GM23338 (cell line): ENCODE measurements around the gene IL18R1. TPM values are rescaled to one million over a fixed set of nuclear protein-coding genes. Genes with fewer than 3 reads are reported as not detected.

ENCODE experiments used
- ATAC-seq: fragments of 200-7000 bp; cut with Tn5 transposase; 3 replicates; pipeline ENCODE4 v1.9.1; 2020
- DNase-seq: peaks from one replicate; pipeline ENCODE4 v3.0.0-alpha.2; 2015; ENCODE audit warnings: low spot score
- H2AFZ ChIP-seq: fragments of 200-600 bp; sonication (generic); 2 replicates; pipeline ENCODE4 v1.8.0; 2016; ENCODE audit warnings: antibody characterized with exemption, mild to moderate bottlenecking, moderate library complexity
- H3F3A ChIP-seq: fragments of 200-600 bp; sonication (generic); replicated peaks from 2 replicates; pipeline ENCODE4 v1.8.0; 2017; ENCODE audit warnings: antibody characterized with exemption, mixed run types, low read depth
- H3K27ac ChIP-seq: fragments of 200-600 bp; sonication (generic); 2 replicates; pipeline ENCODE4 v1.6.1; 2016; ENCODE audit warnings: low read depth
- H3K27me3 ChIP-seq: fragments of 200-600 bp; sonication (generic); 2 replicates; pipeline ENCODE4 v1.8.0; 2016; ENCODE audit warnings: mild to moderate bottlenecking, mixed run types, moderate library complexity; ENCODE audit not compliant: insufficient read depth
- H3K36me3 ChIP-seq: fragments of 200-600 bp; sonication (generic); 2 replicates; pipeline ENCODE4 v1.8.0; 2016; ENCODE audit warnings: mild to moderate bottlenecking; ENCODE audit not compliant: insufficient read depth
- H3K4me1 ChIP-seq: fragments of 200-600 bp; sonication (generic); 2 replicates; pipeline ENCODE4 v1.8.0; 2016; ENCODE audit warnings: mild to moderate bottlenecking, moderate library complexity; ENCODE audit not compliant: insufficient read depth
- H3K4me2 ChIP-seq: fragments of 200-600 bp; sonication (generic); 2 replicates; pipeline ENCODE4 v1.7.1; 2017; ENCODE audit warnings: mixed run types
- H3K4me3 ChIP-seq: fragments of 200-600 bp; sonication (generic); 2 replicates; pipeline ENCODE4 v1.6.1; 2016; ENCODE audit warnings: mixed run types
- H3K79me2 ChIP-seq: fragments of 200-600 bp; sonication (generic); replicated peaks from 2 replicates; pipeline ENCODE4 v1.8.0; 2017; ENCODE audit warnings: mild to moderate bottlenecking; ENCODE audit not compliant: insufficient read depth
- H3K9me2 ChIP-seq: fragments of 200-600 bp; sonication (generic); 2 replicates; pipeline ENCODE4 v1.8.0; 2017; ENCODE audit not compliant: insufficient read depth
- H4K20me1 ChIP-seq: fragments of 200-600 bp; sonication (generic); replicated peaks from 2 replicates; pipeline ENCODE4 v1.8.0; 2017; ENCODE audit warnings: mild to moderate bottlenecking; ENCODE audit not compliant: insufficient read depth
- H3K27ac Mint-ChIP-seq: 2 replicates; pipeline ENCODE4 v1.8.0; 2020; ENCODE audit warnings: inconsistent platforms, mild to moderate bottlenecking, moderate library complexity, mixed read lengths
- H3K27me3 Mint-ChIP-seq: 3 replicates; pipeline ENCODE4 v1.8.0; 2022; ENCODE audit warnings: low read depth, mild to moderate bottlenecking, moderate library complexity, mixed read lengths, inconsistent platforms; ENCODE audit not compliant: insufficient read depth, poor library complexity
- H3K36me3 Mint-ChIP-seq: 3 replicates; pipeline ENCODE4 v1.8.0; 2021; ENCODE audit warnings: low read depth, mild to moderate bottlenecking, inconsistent platforms, moderate library complexity, mixed read lengths
- H3K4me1 Mint-ChIP-seq: 3 replicates; pipeline ENCODE4 v1.8.0; 2020; ENCODE audit warnings: mild to moderate bottlenecking, inconsistent platforms, mixed read lengths
- H3K4me3 Mint-ChIP-seq: 3 replicates; pipeline ENCODE4 v1.8.0; 2021; ENCODE audit warnings: moderate library complexity, mild to moderate bottlenecking, inconsistent platforms, mixed read lengths
- H3K9me3 Mint-ChIP-seq: 3 replicates; pipeline ENCODE4 v1.8.0; 2020; ENCODE audit warnings: moderate library complexity, mild to moderate bottlenecking, inconsistent platforms, mixed read lengths
- CTCF ChIP-seq, 2 experiments: fragments of 200-600 bp in 1 of 2; sonication (generic) in 1 of 2; conservative IDR thresholded peaks; 2 replicates each; pipeline versions ENCODE4 v1.5.1 to v1.6.1; 2016 to 2017; ENCODE audit warnings: antibody characterized with exemption in 2 of 2, low read depth in 2 of 2, mild to moderate bottlenecking in 2 of 2, moderate library complexity in 1 of 2
- ETS1 ChIP-seq: IDR thresholded peaks from 2 replicates; pipeline ENCODE4 v1.6.1; 2016; ENCODE audit warnings: antibody characterized with exemption
- EZH2 ChIP-seq: fragments of 200-600 bp; sonication (generic); IDR thresholded peaks from one replicate; pipeline ENCODE4 v1.8.0; 2017; ENCODE audit warnings: antibody characterized with exemption, mild to moderate bottlenecking, low read depth; ENCODE audit not compliant: unreplicated experiment
- EZH2phosphoT487 ChIP-seq: fragments of 200-600 bp; sonication (generic); IDR thresholded peaks from one replicate; pipeline ENCODE4 v1.8.1; 2018; ENCODE audit warnings: antibody characterized with exemption; ENCODE audit not compliant: unreplicated experiment
- NANOG ChIP-seq: IDR thresholded peaks from 2 replicates; pipeline ENCODE4 v1.6.1; 2016; ENCODE audit warnings: antibody characterized with exemption, borderline replicate concordance
- STAT1 ChIP-seq: IDR thresholded peaks from one replicate; pipeline ENCODE4 v1.6.1; 2016; ENCODE audit warnings: antibody characterized with exemption; ENCODE audit not compliant: unreplicated experiment
- ZNF114 ChIP-seq: fragments of 250-450 bp; sonication (Bioruptor Pico); IDR thresholded peaks from 2 replicates; pipeline ENCODE4 v1.5.0; 2020; ENCODE audit warnings: mild to moderate bottlenecking, moderate library complexity
- polyA plus RNA-seq: library from polyadenylated mRNA; unstranded; fragments of >200 nt; fragmentation: Nextera tagmentation; extraction: Ambion mirVana; gene quantifications from 2 replicates; pipeline ENCODE4 v1.2.1, GENCODE V29; 2016
- total RNA-seq: library from RNA; depleted of rRNA; stranded (reverse); fragments of >200 nt; shearing (Covaris generic); gene quantifications from 2 replicates; pipeline ENCODE4 v1.2.3, GENCODE V29; 2014

The IL18R1 gene
- total and polyA plus RNA-seq, 2 experiments from 2014 or later, result 0.17 to 0.39 TPM

GRCh38 chr2:102420290-102420689 lies 64.7 kb downstream of the IL18R1 start (continued):
- TF ChIP-seq ZNF114 (CRISPR knock-in tag) (no peak), CTCF (conservative IDR thresholded peaks at IDR 0.05; ENCODE audit: low read depth in 2 of 2) (no peak), EZH2phosphoT487 (no peak), NANOG (no peak), STAT1 (no peak)

GRCh38 chr2:102421890-102422759 lies 66.5 kb downstream of the IL18R1 start:
- DNase-seq (no peak), ATAC-seq (no peak)
- Histone ChIP-seq H3K4me1 (no peaks in the 10 kb centered on the region), H2AFZ (no peak overlapping the region), H3K9me2 (0 out of 2 replicates have a peak, but pooled peaks cover 6% of the 10 kb centered on the region), H3K79me2 (no peaks in the 10 kb centered on the region), H3K27ac (no peak overlapping the region), H3F3A (no peaks in the 10 kb centered on the region), H3K27me3 (no peaks in the 10 kb centered on the region), H3K4me3 (no peak overlapping the region), H3K4me2 (no peak overlapping the region), H4K20me1 (no peaks in the 10 kb centered on the region), H3K36me3 (no peaks in the 10 kb centered on the region)
- H3K27me3 Mint-ChIP-seq, result no peaks in the 10 kb centered on the region
- no peaks in the 10 kb centered on the region for H3K36me3 Mint-ChIP-seq
- TF ChIP-seq NANOG (no peak), ETS1 (no peak), EZH2phosphoT487 (no peak), CTCF (conservative IDR thresholded peaks at IDR 0.05; ENCODE audit: low read depth in 2 of 2) (no peak), STAT1 (no peak), EZH2 (no peak)
- H3K4me3 Mint-ChIP-seq, result no peak overlapping the region
- H3K4me1 Mint-ChIP-seq, result no peaks in the 10 kb centered on the region
- H3K27ac Mint-ChIP-seq, result no peak overlapping the region
- H3K9me3 Mint-ChIP-seq, result no peaks in the 10 kb centered on the region; the same call in 2 of the 3 replicates
